Adrenal gland (tissue), 12 donors: ENCODE measurements around the gene TOMM20. TPM values are rescaled to one million over a fixed set of nuclear protein-coding genes. Genes with fewer than 3 reads are reported as not detected.

Experiments used
- DNase-seq, 7 donors: peaks; one replicate each; pipeline ENCODE4 v3.0.0-alpha.2; 2019 to 2020
- H3K27ac ChIP-seq, 5 donors: fragments of 200-600 bp; sonication (generic) in 4 of 5; 1 replicate in 3 of 5; 2 replicates in 2 of 5; pipeline versions ENCODE4 v1.5.1 to v1.8.0; 2016 to 2020; ENCODE audit warnings: mild to moderate bottlenecking in 1 of 5
- H3K27me3 ChIP-seq: fragments of 200-600 bp; 2 replicates; pipeline ENCODE4 v1.8.0; 2021
- H3K36me3 ChIP-seq, 2 donors: fragments of 200-600 bp; replicated peaks in 1 of 2; 1 replicate in 1 of 2; 2 replicates in 1 of 2; pipeline versions ENCODE4 v1.5.1 to v1.8.0; 2018 to 2022
- H3K4me1 ChIP-seq, 2 donors: fragments of 200-600 bp; replicated peaks in 1 of 2; 1 replicate in 1 of 2; 2 replicates in 1 of 2; pipeline versions ENCODE4 v1.5.1 to v1.8.0; 2018 to 2021
- H3K4me3 ChIP-seq, 4 donors: fragments of 200-600 bp; sonication (generic) in 3 of 4; one replicate each; pipeline ENCODE4 v1.5.1; 2016 to 2018
- H3K9me3 ChIP-seq, 3 donors: fragments of 200-600 bp; sonication (generic) in 1 of 3; replicated peaks in 1 of 3; 1 replicate in 2 of 3; 2 replicates in 1 of 3; pipeline versions ENCODE4 v1.5.1 to v1.8.0; 2016 to 2021
- POLR2A ChIP-seq, 2 donors: fragments of 450-650 bp; IDR thresholded peaks; one replicate each; pipeline ENCODE4 v1.6.1; 2017; ENCODE audit warnings: antibody characterized with exemption in 2 of 2, mild to moderate bottlenecking in 2 of 2, moderate library complexity in 1 of 2
- WGBS, 4 donors: extraction: QIAGEN DNeasy Blood & Tissue Kit in 2 of 4; methylation state at CpG; one replicate each; pipeline versions ENCODE4 v1.1.5 to v1.1.7; 2013 to 2017; 5-methylcytosine and 5-hydroxymethylcytosine counted together
- intact Hi-C, 2 donors: fragments of 100-400 bp; cut with DNase I; formaldehyde crosslinking; loops; one replicate each; pipeline versions ENCODE4 v1.14.1 to v1.15.0; 2022 to 2023
- polyA plus RNA-seq, 3 donors: library from polyadenylated mRNA; stranded (reverse); fragments of 200-250 nt in 2 of 3; fragments of 350-450 nt in 1 of 3; fragmentation: Illumina TruSeq in 1 of 3; extraction: RNeasy Lipid Tissue Mini Kit (QIAGEN cat#74804) in 1 of 3; gene quantifications; one replicate each; pipeline ENCODE4 v1.2.3, GENCODE V29; 2013 to 2014
- total RNA-seq, 9 donors: library from RNA; depleted of rRNA in 4 of 9; stranded (reverse); fragments of >200 nt in 4 of 9; fragments of 120-200 nt in 1 of 9; fragmentation: NEBNext Ultra II Directional in 1 of 9; extraction: Animal tissue kit (Norgen Biotek cat#: 25700) in 1 of 9; gene quantifications; one replicate each; pipeline versions ENCODE4 v1.1.0 to v1.2.4, GENCODE V29; 2013 to 2023
- TF ChIP-seq, protein P1 (sequence below), 6 experiments: fragments of 450-650 bp in 4 of 6; fragments of 200-600 bp in 2 of 6; sonication (generic) in 1 of 6; IDR thresholded peaks; 1 replicate in 5 of 6; 2 replicates in 1 of 6; pipeline versions ENCODE4 v1.5.1 to v1.8.0; 2016 to 2021; ENCODE audit warnings: antibody characterized with exemption in 6 of 6, mild to moderate bottlenecking in 2 of 6, moderate library complexity in 1 of 6
- donor health status: healthy with polysubstance abuse.
- donor health status: Bipolar disorder and iron deficiency.
- donor health status: DM: yes; HTN: yes; CAD: no.
- donor health status: DM: no; HTN: no; CAD: no.
- donor health status: DM: no; HTN: no; CAD: no.
- donor health status: DM: yes; HTN: yes; CAD: no.

The TOMM20 gene
- total and polyA plus RNA-seq, 12 donors, result 61.7 to 144 (median 106) TPM

DNA sequence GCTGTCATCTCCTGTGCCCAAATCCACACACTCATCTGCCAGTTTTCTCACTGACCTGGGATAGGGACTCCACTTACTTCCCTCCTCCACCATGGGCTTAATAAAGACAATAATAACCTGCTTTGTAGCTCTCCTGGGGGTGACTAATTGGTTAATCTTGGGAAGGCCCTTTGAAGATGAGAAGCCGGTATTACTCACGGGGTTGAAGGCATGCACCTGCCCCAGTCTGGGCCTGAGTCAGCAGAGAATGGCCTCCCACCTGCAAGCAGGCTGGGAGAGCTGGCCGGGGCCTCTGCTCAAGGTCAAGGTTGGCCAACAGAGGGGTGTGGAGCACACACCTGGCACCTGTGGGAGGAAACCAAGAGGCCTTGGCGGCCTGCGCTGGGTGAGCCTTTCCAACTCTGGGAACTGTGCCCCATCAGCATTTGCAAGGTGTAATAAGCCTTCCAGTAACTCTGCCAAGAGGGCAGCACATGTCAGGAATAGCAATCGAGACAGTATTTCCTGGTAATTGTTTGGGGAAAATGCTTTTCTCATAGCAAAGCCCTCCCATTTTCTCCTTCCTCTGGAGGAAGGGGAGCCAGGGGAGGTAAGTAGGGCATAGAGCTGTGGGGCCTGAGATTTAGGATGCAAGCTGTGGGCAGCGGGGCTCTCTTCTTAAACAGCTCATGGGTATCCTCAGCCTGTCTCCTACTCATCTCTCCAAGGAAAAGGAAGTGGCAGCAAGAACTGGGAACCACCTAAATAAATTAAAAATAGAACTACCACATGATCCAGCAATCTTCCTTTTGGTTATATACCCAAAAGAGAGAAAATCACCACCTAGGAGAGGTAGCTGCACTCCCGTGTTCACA is 49.0 kb downstream of the TOMM20 start:
- TF ChIP-seq POLR2A (IDR thresholded peaks at IDR 0.05), result no peak
- TF ChIP-seq, protein P1, sequence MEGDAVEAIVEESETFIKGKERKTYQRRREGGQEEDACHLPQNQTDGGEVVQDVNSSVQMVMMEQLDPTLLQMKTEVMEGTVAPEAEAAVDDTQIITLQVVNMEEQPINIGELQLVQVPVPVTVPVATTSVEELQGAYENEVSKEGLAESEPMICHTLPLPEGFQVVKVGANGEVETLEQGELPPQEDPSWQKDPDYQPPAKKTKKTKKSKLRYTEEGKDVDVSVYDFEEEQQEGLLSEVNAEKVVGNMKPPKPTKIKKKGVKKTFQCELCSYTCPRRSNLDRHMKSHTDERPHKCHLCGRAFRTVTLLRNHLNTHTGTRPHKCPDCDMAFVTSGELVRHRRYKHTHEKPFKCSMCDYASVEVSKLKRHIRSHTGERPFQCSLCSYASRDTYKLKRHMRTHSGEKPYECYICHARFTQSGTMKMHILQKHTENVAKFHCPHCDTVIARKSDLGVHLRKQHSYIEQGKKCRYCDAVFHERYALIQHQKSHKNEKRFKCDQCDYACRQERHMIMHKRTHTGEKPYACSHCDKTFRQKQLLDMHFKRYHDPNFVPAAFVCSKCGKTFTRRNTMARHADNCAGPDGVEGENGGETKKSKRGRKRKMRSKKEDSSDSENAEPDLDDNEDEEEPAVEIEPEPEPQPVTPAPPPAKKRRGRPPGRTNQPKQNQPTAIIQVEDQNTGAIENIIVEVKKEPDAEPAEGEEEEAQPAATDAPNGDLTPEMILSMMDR (IDR thresholded peaks at IDR 0.05), result no peak
- Histone ChIP-seq H3K4me3 (no peak overlapping the region), H3K9me3 (no peaks in the 10 kb centered on the region), H3K36me3 (no peaks in the 10 kb centered on the region), H3K27me3 (no peaks in the 10 kb centered on the region), H3K27ac (peak overlapping the region in 3 of 5 donors; percentile 46 to 63 (median 56)), H3K4me1 (peaks cover 54 to 63% of the 10 kb centered on the region in 2 donors)
- peak in 4 of 7 donors; percentile 35 to 65 (median 51) for DNase-seq
- intact Hi-C loops, result loop anchor here (5.0 to 10.0 kb wide), 6 partner anchors 77 to 582 kb away; no protein-coding TSS in a partner anchor
- WGBS, 4 donors, result 40 to 48% (median 46%) methylated on average over 8 of the region's 8 CpGs

DNA sequence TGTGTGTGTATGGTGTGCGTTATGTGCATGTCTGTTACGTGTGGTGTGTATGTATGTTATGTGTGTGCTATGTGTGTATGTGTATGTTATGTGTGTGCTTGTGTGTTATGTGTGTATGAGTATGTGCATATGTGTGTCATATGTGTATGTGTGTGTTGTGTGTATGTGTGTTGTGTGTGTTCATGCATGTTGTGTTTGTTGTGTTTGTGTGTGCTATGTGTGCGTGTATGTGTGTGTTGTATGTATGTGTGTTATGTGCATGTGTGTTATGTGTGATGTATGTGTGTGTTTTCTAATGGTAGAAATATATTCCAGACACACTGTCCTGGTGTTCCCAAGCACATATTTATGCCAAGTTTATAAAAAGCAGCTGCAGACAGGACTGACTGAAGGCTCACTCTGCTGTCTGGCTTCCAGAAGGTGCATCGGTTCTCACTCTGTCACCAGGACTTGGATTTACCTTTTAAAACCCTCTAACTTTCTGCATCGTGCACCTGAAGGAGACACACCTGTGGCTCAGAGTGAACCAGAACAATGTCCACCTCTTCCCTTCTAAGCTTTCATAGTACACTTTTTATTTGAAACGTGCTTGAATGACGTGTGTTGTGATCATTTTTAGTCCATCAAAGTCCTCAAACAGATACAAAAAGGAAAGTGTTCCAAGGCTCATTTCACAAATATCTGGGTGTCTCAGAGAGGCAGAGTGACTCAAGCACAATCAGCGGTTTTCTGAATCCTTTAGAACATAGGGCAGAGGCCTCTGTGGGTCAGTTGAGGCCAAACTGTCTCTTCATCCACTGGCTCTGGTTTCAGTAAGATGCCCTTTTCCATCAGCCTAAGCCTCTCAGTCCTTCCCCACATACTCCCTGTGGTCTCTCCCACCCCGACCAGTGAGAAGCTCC is 49.9 kb downstream of the TOMM20 start:
- Histone ChIP-seq H3K27me3 (no peaks in the 10 kb centered on the region), H3K9me3 (no peaks in the 10 kb centered on the region), H3K27ac (peak overlapping the region in 3 of 5 donors; percentile 46 to 63 (median 56)), H3K4me3 (no peak overlapping the region), H3K36me3 (no peaks in the 10 kb centered on the region), H3K4me1 (peaks cover 50 to 65% of the 10 kb centered on the region in 2 donors)
- 66 to 74% (median 66%) methylated on average over 8 to 9 of the region's 9 CpGs for WGBS, 4 donors
- intact Hi-C loops, result loop anchor here (5.0 kb wide), 3 partner anchors 76 to 581 kb away; no protein-coding TSS in a partner anchor
- no peak for DNase-seq
- TF ChIP-seq, protein P1 (IDR thresholded peaks at IDR 0.05), result no peak
- no peak for TF ChIP-seq POLR2A (IDR thresholded peaks at IDR 0.05)

DNA sequence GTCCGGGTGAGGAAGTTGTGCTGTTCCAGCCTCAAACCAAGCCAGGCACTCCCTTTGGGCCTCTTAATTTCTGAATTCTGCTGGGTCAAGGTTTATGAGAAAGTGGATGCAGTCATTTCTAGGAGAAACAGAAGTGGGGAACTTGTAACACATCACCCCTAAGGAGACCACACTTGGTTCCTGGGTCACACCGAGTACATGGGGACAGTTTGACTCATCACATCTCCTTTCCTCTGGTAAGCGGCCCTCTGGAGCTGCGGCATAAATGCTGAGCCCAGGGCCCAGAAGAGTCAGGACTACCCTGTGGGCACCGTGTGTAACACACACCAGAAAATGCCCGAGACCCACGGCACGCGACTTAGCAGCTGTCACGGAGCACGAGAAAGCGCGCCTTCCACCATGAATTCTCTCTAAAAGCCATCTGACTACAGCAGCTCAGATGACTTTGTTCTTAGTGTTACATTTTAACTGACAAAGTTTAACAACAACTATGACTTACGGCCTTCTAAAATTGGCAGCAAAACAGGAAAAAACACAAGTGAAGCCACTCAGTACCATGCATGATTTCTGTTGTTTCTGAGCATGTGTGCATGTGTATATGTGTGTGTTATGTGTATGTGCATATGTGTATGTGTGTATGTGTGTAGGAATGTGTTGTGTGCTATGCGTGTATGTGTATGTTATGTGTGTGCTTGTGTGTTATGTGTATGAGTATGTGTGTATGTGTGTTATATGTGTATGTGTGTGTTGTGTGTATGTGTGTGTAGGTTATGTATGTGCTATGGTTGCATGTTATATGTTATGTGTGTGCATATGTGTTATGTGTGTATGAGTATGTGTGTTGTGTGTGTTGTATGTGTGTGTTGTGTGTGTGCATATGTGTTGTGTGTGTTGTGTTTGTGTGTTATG is 50.8 kb downstream of the TOMM20 start:
- H3K27me3 ChIP-seq, result no peaks in the 10 kb centered on the region
- peaks cover 41 to 56% of the 10 kb centered on the region in 2 donors for H3K4me1 ChIP-seq
- peak in 2 of 7 donors; percentile 29 to 45 for DNase-seq
- WGBS, 4 donors, result 71 to 79% (median 75%) methylated on average over 10 to 15 of the region's 15 CpGs
- H3K27ac ChIP-seq, result peak overlapping the region in 3 of 5 donors; percentile 15 to 66 (median 63)
- H3K4me3 ChIP-seq, result no peak overlapping the region
- H3K9me3 ChIP-seq, result no peaks in the 10 kb centered on the region
- intact Hi-C loops, result loop anchor here (5.0 kb wide), 3 partner anchors 76 to 581 kb away; no protein-coding TSS in a partner anchor
- TF ChIP-seq, protein P1 (IDR thresholded peaks at IDR 0.05), result no peak
- TF ChIP-seq POLR2A (IDR thresholded peaks at IDR 0.05), result no peak
- H3K36me3 ChIP-seq, result no peaks in the 10 kb centered on the region
